HepG2 (cell line): ENCODE data around the gene CIAO2B. TPM values are rescaled to one million over a fixed set of nuclear protein-coding genes. Genes with fewer than 3 reads are reported as not detected.

Experiments used
- PAWR ChIP-seq: sonication (generic); formaldehyde crosslinking; IDR thresholded peaks from 2 replicates; pipeline ENCODE4 v1.4.0; 2020; ENCODE audit warnings: missing genetic modification reagents, mild to moderate bottlenecking, borderline replicate concordance
- SMYD3 ChIP-seq: sonication (generic); formaldehyde crosslinking; IDR thresholded peaks from 2 replicates; pipeline ENCODE4 v1.8.1; 2023; ENCODE audit warnings: mild to moderate bottlenecking, missing genetic modification reagents
- ZNF264 ChIP-seq: sonication (generic); formaldehyde crosslinking; IDR thresholded peaks from 2 replicates; pipeline ENCODE4 v1.4.0; 2020; ENCODE audit warnings: missing genetic modification reagents
- ZNF713 ChIP-seq: sonication (generic); formaldehyde crosslinking; IDR thresholded peaks from 2 replicates; pipeline ENCODE4 v1.4.0; 2020; ENCODE audit warnings: mild to moderate bottlenecking, missing genetic modification reagents
- polyA plus RNA-seq, 8 experiments: library from polyadenylated mRNA; depleted of rRNA in 3 of 8; stranded (reverse) in 7 of 8; unstranded in 1 of 8; fragments of >200 nt; fragmentation: Illumina TruSeq in 4 of 8; extraction: Trizol in 4 of 8; gene quantifications; 2 replicates each; pipeline versions ENCODE4 v1.2.1 to v1.2.3, GENCODE V29; 2011 to 2016; ENCODE audit warnings: low read depth in 4 of 8, missing spikeins in 1 of 8, mixed read lengths in 1 of 8; ENCODE audit not compliant: insufficient read depth in 1 of 8
- total RNA-seq, 5 experiments: library from RNA; depleted of rRNA; stranded (reverse); fragments of >200 nt; fragmentation: Illumina TruSeq; extraction: Trizol; gene quantifications; 2 replicates each; pipeline ENCODE4 v1.2.3, GENCODE V29; 2016; ENCODE audit warnings: low read depth in 1 of 5
- TF ChIP-seq, protein P1 (sequence below): sonication (generic); formaldehyde crosslinking; IDR thresholded peaks from 2 replicates; pipeline ENCODE4 v1.4.0; 2020; ENCODE audit warnings: mild to moderate bottlenecking, missing genetic modification reagents
- TF ChIP-seq, protein P2 (sequence below): fragments of 450-650 bp; IDR thresholded peaks from 2 replicates; pipeline ENCODE4 v1.6.1; 2017; ENCODE audit warnings: mild to moderate bottlenecking
- TF ChIP-seq, protein P3 (sequence below): sonication (generic); formaldehyde crosslinking; IDR thresholded peaks from 2 replicates; pipeline ENCODE4 v1.4.0; 2020; ENCODE audit warnings: missing genetic modification reagents
- TF ChIP-seq, protein P4 (sequence below): IDR thresholded peaks from 2 replicates; pipeline ENCODE4 v1.6.1; 2016; ENCODE audit warnings: low read depth
- TF ChIP-seq, protein P5 (sequence below): sonication (generic); formaldehyde crosslinking; IDR thresholded peaks from 2 replicates; pipeline ENCODE4 v1.8.0; 2022; ENCODE audit warnings: missing genetic modification reagents, mild to moderate bottlenecking, moderate library complexity, borderline replicate concordance
- TF ChIP-seq, protein P6 (sequence below): sonication (generic); formaldehyde crosslinking; IDR thresholded peaks from 2 replicates; pipeline ENCODE4 v1.8.1; 2023; ENCODE audit warnings: mild to moderate bottlenecking, missing genetic modification reagents

The CIAO2B gene
- total and polyA plus RNA-seq, 2 of the 13 experiments (the other 11 are each of a cell fraction or from before 2014, with no cell fraction given), result 157 to 293 TPM

DNA sequence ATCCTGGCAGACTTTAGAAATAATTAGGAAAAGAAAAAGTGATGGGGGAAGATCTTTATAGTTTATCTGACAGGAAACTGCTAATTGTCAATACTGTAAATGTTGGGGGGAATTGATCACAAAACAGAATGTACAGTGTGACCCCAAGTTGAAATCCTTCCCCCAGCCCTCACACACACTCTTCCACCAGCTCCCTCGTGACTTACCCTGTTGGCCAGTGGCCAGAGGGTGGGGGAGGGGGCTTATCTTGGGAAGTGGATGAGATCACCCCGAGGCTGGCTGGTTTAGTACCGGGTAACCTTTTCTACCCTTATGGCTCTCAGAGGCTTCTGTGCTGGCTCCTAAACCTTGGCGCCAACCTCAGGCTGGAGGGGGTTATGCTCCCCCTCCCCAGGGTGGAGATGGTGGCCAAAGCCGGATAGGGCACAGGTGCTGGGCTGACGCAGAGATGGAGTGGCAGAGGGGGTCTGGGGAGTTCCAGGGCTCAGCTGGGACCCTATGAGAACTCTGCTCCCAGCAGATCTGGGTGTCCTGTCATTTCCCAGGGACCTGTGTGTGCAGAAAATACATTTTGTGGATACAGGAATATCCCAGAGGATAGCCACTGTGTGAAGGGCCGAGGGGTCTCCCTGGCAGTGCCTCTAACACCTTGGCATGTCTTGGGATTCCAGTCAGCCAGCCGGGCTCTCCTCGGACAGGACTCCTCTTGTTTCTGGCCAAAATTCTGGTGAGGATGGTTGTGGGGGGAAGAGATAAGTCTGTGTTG is 34.1 kb downstream of the CIAO2B start (continued):
- TF ChIP-seq, protein P1, sequence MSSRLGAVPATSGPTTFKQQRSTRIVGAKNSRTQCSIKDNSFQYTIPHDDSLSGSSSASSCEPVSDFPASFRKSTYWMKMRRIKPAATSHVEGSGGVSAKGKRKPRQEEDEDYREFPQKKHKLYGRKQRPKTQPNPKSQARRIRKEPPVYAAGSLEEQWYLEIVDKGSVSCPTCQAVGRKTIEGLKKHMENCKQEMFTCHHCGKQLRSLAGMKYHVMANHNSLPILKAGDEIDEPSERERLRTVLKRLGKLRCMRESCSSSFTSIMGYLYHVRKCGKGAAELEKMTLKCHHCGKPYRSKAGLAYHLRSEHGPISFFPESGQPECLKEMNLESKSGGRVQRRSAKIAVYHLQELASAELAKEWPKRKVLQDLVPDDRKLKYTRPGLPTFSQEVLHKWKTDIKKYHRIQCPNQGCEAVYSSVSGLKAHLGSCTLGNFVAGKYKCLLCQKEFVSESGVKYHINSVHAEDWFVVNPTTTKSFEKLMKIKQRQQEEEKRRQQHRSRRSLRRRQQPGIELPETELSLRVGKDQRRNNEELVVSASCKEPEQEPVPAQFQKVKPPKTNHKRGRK, result no peak
- TF ChIP-seq, protein P2, sequence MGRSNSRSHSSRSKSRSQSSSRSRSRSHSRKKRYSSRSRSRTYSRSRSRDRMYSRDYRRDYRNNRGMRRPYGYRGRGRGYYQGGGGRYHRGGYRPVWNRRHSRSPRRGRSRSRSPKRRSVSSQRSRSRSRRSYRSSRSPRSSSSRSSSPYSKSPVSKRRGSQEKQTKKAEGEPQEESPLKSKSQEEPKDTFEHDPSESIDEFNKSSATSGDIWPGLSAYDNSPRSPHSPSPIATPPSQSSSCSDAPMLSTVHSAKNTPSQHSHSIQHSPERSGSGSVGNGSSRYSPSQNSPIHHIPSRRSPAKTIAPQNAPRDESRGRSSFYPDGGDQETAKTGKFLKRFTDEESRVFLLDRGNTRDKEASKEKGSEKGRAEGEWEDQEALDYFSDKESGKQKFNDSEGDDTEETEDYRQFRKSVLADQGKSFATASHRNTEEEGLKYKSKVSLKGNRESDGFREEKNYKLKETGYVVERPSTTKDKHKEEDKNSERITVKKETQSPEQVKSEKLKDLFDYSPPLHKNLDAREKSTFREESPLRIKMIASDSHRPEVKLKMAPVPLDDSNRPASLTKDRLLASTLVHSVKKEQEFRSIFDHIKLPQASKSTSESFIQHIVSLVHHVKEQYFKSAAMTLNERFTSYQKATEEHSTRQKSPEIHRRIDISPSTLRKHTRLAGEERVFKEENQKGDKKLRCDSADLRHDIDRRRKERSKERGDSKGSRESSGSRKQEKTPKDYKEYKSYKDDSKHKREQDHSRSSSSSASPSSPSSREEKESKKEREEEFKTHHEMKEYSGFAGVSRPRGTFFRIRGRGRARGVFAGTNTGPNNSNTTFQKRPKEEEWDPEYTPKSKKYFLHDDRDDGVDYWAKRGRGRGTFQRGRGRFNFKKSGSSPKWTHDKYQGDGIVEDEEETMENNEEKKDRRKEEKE, result no peak
- no peak for TF ChIP-seq ZNF713 (CRISPR knock-in tag)
- no peak for TF ChIP-seq PAWR (CRISPR knock-in tag)
- TF ChIP-seq, protein P3, sequence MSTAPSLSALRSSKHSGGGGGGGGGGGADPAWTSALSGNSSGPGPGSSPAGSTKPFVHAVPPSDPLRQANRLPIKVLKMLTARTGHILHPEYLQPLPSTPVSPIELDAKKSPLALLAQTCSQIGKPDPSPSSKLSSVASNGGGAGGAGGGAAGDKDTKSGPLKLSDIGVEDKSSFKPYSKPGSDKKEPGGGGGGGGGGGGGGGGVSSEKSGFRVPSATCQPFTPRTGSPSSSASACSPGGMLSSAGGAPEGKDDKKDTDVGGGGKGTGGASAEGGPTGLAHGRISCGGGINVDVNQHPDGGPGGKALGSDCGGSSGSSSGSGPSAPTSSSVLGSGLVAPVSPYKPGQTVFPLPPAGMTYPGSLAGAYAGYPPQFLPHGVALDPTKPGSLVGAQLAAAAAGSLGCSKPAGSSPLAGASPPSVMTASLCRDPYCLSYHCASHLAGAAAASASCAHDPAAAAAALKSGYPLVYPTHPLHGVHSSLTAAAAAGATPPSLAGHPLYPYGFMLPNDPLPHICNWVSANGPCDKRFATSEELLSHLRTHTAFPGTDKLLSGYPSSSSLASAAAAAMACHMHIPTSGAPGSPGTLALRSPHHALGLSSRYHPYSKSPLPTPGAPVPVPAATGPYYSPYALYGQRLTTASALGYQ (CRISPR knock-in tag), result no peak
- TF ChIP-seq SMYD3 (CRISPR knock-in tag), result no peak
- TF ChIP-seq ZNF264 (CRISPR knock-in tag), result no peak
- TF ChIP-seq, protein P4, sequence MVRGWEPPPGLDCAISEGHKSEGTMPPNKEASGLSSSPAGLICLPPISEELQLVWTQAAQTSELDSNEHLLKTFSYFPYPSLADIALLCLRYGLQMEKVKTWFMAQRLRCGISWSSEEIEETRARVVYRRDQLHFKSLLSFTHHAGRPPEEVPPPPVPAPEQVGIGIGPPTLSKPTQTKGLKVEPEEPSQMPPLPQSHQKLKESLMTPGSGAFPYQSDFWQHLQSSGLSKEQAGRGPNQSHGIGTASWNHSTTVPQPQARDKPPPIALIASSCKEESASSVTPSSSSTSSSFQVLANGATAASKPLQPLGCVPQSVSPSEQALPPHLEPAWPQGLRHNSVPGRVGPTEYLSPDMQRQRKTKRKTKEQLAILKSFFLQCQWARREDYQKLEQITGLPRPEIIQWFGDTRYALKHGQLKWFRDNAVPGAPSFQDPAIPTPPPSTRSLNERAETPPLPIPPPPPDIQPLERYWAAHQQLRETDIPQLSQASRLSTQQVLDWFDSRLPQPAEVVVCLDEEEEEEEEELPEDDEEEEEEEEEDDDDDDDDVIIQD (CRISPR knock-in tag), result no peak
- TF ChIP-seq, protein P5, sequence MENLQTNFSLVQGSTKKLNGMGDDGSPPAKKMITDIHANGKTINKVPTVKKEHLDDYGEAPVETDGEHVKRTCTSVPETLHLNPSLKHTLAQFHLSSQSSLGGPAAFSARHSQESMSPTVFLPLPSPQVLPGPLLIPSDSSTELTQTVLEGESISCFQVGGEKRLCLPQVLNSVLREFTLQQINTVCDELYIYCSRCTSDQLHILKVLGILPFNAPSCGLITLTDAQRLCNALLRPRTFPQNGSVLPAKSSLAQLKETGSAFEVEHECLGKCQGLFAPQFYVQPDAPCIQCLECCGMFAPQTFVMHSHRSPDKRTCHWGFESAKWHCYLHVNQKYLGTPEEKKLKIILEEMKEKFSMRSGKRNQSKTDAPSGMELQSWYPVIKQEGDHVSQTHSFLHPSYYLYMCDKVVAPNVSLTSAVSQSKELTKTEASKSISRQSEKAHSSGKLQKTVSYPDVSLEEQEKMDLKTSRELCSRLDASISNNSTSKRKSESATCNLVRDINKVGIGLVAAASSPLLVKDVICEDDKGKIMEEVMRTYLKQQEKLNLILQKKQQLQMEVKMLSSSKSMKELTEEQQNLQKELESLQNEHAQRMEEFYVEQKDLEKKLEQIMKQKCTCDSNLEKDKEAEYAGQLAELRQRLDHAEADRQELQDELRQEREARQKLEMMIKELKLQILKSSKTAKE, result no peak
- TF ChIP-seq, protein P6, sequence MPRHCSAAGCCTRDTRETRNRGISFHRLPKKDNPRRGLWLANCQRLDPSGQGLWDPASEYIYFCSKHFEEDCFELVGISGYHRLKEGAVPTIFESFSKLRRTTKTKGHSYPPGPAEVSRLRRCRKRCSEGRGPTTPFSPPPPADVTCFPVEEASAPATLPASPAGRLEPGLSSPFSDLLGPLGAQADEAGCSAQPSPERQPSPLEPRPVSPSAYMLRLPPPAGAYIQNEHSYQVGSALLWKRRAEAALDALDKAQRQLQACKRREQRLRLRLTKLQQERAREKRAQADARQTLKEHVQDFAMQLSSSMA, result no peak
